ENCODE results near the gene ZNF841. TPM values are rescaled to one million over a fixed set of nuclear protein-coding genes. Genes with fewer than 3 reads are reported as not detected.
"Not testable (repeated sequence)": the region's sequence is repeated elsewhere in the genome, so short reads cannot be mapped to it uniquely, and the experiment has no call there.

Gene ZNF841
- total and polyA plus RNA-seq, 7 donors, result 1.2 to 26.6 (median 11.8) TPM

DNA sequence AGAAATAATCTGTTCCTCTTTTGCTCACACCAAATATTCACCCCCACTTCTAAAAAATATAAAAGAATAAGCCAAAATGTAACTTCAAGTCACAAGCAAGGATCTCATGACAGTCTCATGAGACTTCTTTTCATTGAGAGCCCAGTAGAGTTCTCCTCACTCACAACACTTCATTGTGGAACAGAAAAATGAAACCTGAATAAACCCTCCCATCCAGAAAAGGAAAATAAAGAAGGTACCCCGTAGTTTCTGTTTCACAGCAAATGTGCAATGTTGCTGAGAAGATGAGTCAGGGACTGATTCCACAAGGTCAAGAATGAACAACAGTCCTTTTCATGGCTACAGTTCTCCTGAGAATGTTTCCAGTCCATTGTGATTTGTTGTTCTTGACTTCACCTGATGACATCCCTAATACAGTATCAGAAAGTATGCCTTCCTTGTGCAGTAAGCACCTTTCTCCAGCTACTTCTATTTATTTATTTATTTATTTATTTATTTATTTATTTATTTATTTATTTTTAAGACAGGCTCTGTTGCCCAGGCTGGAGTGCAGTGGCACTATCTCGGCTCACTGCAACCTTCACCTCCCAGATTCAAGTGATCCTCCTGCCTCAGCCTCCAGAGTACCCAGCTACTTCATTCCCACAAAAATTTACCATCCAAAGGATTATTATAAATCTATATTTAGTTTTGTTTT is 6.4 kb upstream of the ZNF841 start:
- Histone ChIP-seq H3K27ac (no peak overlapping the region), H3K36me3 (no peaks in the 10 kb centered on the region), H3K4me3 (no peak overlapping the region), H3K4me1 (no peaks in the 10 kb centered on the region), H3K27me3 (no peaks in the 10 kb centered on the region), H3K9me3 (peaks cover under 1 to 36% (median 5%) of the 10 kb centered on the region in 4 donors)
- intact Hi-C loops (cut with DNase I), result no loop called here
- 77 to 81% methylated on average over 2 of the region's 2 CpGs for WGBS, 2 donors
- DNase-seq, result no peak
- TF ChIP-seq, protein P1, sequence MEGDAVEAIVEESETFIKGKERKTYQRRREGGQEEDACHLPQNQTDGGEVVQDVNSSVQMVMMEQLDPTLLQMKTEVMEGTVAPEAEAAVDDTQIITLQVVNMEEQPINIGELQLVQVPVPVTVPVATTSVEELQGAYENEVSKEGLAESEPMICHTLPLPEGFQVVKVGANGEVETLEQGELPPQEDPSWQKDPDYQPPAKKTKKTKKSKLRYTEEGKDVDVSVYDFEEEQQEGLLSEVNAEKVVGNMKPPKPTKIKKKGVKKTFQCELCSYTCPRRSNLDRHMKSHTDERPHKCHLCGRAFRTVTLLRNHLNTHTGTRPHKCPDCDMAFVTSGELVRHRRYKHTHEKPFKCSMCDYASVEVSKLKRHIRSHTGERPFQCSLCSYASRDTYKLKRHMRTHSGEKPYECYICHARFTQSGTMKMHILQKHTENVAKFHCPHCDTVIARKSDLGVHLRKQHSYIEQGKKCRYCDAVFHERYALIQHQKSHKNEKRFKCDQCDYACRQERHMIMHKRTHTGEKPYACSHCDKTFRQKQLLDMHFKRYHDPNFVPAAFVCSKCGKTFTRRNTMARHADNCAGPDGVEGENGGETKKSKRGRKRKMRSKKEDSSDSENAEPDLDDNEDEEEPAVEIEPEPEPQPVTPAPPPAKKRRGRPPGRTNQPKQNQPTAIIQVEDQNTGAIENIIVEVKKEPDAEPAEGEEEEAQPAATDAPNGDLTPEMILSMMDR (IDR thresholded peaks at IDR 0.05), result no peak
- TF ChIP-seq EP300 (IDR thresholded peaks at IDR 0.05), result no peak
- TF ChIP-seq POLR2AphosphoS5 (IDR thresholded peaks at IDR 0.05), result no peak
- no peak for TF ChIP-seq POLR2A (IDR thresholded peaks at IDR 0.05)

- peaks cover 5 to 31% (median 10%) of the 10 kb centered on the region in 4 donors for H3K9me3 ChIP-seq
- H3K27me3 ChIP-seq, result no peaks in the 10 kb centered on the region
- H3K4me1 ChIP-seq, result peaks cover 0 to 5% (median 3%) of the 10 kb centered on the region in 4 donors
- H3K27ac ChIP-seq, result no peak overlapping the region
- H3K36me3 ChIP-seq, result no peaks in the 10 kb centered on the region
- WGBS, 2 donors, result 88 to 92% methylated on average over 2 of the region's 2 CpGs
- no peak for TF ChIP-seq POLR2AphosphoS5 (IDR thresholded peaks at IDR 0.05)
- TF ChIP-seq, protein P1 (IDR thresholded peaks at IDR 0.05), result no peak
- no peak for TF ChIP-seq EP300 (IDR thresholded peaks at IDR 0.05)
- TF ChIP-seq POLR2A (IDR thresholded peaks at IDR 0.05), result no peak
- intact Hi-C loops (cut with DNase I), result no loop called here
- no peak for DNase-seq
- H3K4me3 ChIP-seq, result no peak overlapping the region
These were observed 4.1 kb upstream of the ZNF841 start for GRCh38 chr19:52099497-52100138.

GRCh38 chr19:52096416-52096815 is 851 bp upstream of the ZNF841 start:
- intact Hi-C loops (cut with DNase I); H3K27me3 ChIP-seq; DNase-seq: not testable (repeated sequence)
- 82 to 99% methylated on average over 3 of the region's 3 CpGs for WGBS, 2 donors
- H3K27ac ChIP-seq, result peak overlapping the region; percentile 71 to 86 (median 80)
- H3K9me3 ChIP-seq, result peaks cover 5 to 28% (median 10%) of the 10 kb centered on the region in 4 donors
- peaks cover 0 to 19% (median 3%) of the 10 kb centered on the region in 4 donors for H3K36me3 ChIP-seq
- H3K4me3 ChIP-seq, result peak overlapping the region in 1 of 4 donors; percentile 87
- H3K4me1 ChIP-seq, result peaks cover 0 to 28% (median 20%) of the 10 kb centered on the region in 4 donors

DNA sequence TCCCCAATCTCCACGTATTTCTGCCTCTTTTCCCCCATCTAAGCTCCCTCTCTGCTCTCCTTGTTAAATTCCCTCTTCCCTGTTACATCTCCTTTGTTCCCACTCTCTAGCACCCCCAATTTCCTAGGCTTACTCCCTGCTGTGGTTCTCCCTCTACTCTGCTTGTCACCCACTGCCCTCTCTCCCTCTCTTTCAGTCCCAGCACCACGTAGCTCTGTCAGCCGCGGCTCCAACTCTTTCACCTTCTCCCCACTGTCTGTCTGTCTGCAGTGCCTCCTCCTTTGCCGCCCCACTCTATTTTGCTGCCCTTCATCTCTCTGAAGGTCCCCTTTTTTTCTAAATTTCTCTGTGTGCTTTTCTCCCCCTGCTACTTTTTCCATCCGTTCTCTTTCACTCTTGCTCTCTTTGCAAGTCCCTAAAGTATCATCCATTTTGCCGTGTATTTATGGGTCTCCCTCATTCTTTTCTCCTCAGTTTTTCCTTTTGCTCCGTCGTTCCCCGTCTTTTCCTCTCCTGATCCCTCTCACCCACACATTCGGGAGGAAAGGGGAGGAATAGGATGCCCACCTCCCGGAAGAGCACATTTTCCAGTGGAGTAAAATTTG is 937 bp downstream of the ZNF841 start:
- peaks cover 5 to 31% (median 10%) of the 10 kb centered on the region in 4 donors for H3K9me3 ChIP-seq
- whole genome bisulfite sequencing, 2 donors, result 8 to 17% methylated on average over 12 of the region's 12 CpGs

More for the DNA sequence above, 937 bp downstream of the ZNF841 start:
- Histone ChIP-seq H3K4me1 (peaks cover 0 to 28% (median 20%) of the 10 kb centered on the region in 4 donors), H3K36me3 (peaks cover 0 to 26% (median 5%) of the 10 kb centered on the region in 4 donors), H3K27me3 (no peaks in the 10 kb centered on the region), H3K27ac (peak overlapping the region; percentile 71 to 86 (median 80)), H3K4me3 (peak overlapping the region; percentile 69 to 91 (median 87))
- DNase-seq, result no peak
- TF ChIP-seq POLR2AphosphoS5 (IDR thresholded peaks at IDR 0.05) (no peak), EP300 (IDR thresholded peaks at IDR 0.05) (no peak)
- TF ChIP-seq, protein P1 (IDR thresholded peaks at IDR 0.05), result no peak
- intact Hi-C loops (cut with DNase I), result loop anchor here (1.0 to 2.0 kb wide), 2 partner anchors 46 to 108 kb away; partner anchors contain the start of genes ZNF350 and ZNF432

Data from sigmoid colon (tissue), 7 donors.